ENCODE measurements around the gene SRRD. TPM values are rescaled to one million over a fixed set of nuclear protein-coding genes. Genes with fewer than 3 reads are reported as not detected.
A peak's percentile ranks its signal among the peaks of the same experiment; 100 is the strongest.

SRRD gene
- total RNA-seq, 4 donors from 2014 or later = 12.7 to 20.5 (median 15.2) TPM

- H3K36me3 ChIP-seq = peaks cover 5 to 66% (median 38%) of the 10 kb centered on the region in 4 donors
These were observed 50.6 kb downstream of the SRRD start for GRCh38 chr22:26534171-26534855.

DNA sequence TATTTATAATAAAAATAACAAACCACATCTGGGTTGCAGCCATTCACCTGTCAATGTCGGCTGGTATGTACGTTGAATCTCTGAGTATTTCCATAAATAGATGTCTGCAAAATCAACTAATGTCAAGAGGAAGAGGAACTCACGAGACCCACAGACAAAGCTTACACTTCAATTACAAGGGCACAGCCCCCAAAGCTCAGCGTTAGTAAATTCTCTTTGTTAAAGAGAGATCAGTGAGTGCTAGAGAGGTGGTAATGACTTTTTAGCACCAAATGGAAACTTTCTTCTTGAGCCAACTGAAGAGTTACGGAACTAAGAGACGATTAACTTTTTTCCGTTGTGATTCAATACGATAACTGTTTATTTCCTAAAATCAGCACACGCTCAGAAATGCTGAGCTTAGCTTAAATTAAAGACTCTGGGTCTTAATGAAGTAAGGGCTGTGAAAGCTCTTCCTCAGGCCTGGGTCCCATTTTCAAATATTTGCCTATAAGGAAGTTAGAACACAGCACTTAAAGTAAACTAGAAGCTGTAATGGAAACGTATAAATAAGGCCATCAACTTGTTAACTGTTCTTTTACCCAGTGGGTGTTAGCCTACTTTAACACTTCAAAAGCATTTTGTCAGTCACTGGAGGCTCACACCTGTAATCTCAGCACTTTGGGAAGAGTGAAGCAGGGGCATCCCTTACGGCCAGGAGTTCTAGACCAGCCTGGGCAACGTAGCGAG lies 51.4 kb downstream of the SRRD start:
- WGBS = 56% methylated on average over 13 of the region's 13 CpGs
- H3K4me3 ChIP-seq = no peak overlapping the region
- no peaks in the 10 kb centered on the region for H3K4me1 ChIP-seq
- H3K9me3 ChIP-seq = no peaks in the 10 kb centered on the region
- peaks cover 5 to 63% (median 37%) of the 10 kb centered on the region in 4 donors for H3K36me3 ChIP-seq
- peak overlapping the region in 1 of 4 donors; percentile 5 for H3K27ac ChIP-seq (replicated peaks in 1 of 4)
- no peak for DNase-seq (ENCODE audit: extremely low spot score)
- intact Hi-C loops (cut with DNase I) = no loop called here
- no peaks in the 10 kb centered on the region for H3K27me3 ChIP-seq
- no peak for TF ChIP-seq CTCF (IDR thresholded peaks at IDR 0.05)
- no peak for TF ChIP-seq POLR2AphosphoS5 (IDR thresholded peaks at IDR 0.05)
- no peak for TF ChIP-seq POLR2A (IDR thresholded peaks at IDR 0.05; ENCODE audit: low read depth)
- TF ChIP-seq EP300 (IDR thresholded peaks at IDR 0.05) = no peak

More at GRCh38 chr22:26534171-26534855, 50.6 kb downstream of the SRRD start:
- no peak for DNase-seq (ENCODE audit: extremely low spot score)
- no peaks in the 10 kb centered on the region for H3K27me3 ChIP-seq
- no peak for TF ChIP-seq POLR2AphosphoS5 (IDR thresholded peaks at IDR 0.05)
- no peak for TF ChIP-seq EP300 (IDR thresholded peaks at IDR 0.05)
- no peak for TF ChIP-seq CTCF (IDR thresholded peaks at IDR 0.05)
- TF ChIP-seq POLR2A (IDR thresholded peaks at IDR 0.05; ENCODE audit: low read depth) = no peak
- WGBS = 78% methylated on average over 7 of the region's 7 CpGs
- no peaks in the 10 kb centered on the region for H3K9me3 ChIP-seq
- no peak overlapping the region for H3K4me3 ChIP-seq
- intact Hi-C loops (cut with DNase I) = no loop called here
- H3K4me1 ChIP-seq = no peaks in the 10 kb centered on the region
- H3K27ac ChIP-seq (replicated peaks in 1 of 4) = no peak overlapping the region

DNA sequence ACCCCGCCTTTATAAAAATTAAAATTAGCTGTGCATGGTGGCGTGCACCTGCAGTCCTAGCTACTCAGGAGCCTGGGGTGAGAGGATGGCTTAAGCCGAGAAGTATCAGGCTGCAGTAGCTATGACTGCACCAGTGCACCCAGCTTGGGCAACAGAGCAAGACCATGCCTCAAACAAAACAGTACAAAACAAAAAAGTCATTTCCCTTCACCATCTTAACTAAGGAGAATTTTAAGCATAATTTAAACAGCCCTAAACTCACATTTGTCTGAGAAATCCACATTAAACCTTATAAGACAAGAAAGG lies 51.9 kb downstream of the SRRD start:
- H3K27me3 ChIP-seq = no peaks in the 10 kb centered on the region
- no peak for DNase-seq (ENCODE audit: extremely low spot score)
- H3K36me3 ChIP-seq = peaks cover 10 to 63% (median 37%) of the 10 kb centered on the region in 4 donors
- H3K9me3 ChIP-seq = no peaks in the 10 kb centered on the region
- no peak overlapping the region for H3K27ac ChIP-seq (replicated peaks in 1 of 4)
- 96% methylated on average over 3 of the region's 3 CpGs for WGBS
- no peak for TF ChIP-seq POLR2AphosphoS5 (IDR thresholded peaks at IDR 0.05)
- TF ChIP-seq POLR2A (IDR thresholded peaks at IDR 0.05; ENCODE audit: low read depth) = no peak
- TF ChIP-seq CTCF (IDR thresholded peaks at IDR 0.05) = no peak
- no peak for TF ChIP-seq EP300 (IDR thresholded peaks at IDR 0.05)
- H3K4me1 ChIP-seq = no peaks in the 10 kb centered on the region
- intact Hi-C loops (cut with DNase I) = no loop called here
- H3K4me3 ChIP-seq = no peak overlapping the region

DNA sequence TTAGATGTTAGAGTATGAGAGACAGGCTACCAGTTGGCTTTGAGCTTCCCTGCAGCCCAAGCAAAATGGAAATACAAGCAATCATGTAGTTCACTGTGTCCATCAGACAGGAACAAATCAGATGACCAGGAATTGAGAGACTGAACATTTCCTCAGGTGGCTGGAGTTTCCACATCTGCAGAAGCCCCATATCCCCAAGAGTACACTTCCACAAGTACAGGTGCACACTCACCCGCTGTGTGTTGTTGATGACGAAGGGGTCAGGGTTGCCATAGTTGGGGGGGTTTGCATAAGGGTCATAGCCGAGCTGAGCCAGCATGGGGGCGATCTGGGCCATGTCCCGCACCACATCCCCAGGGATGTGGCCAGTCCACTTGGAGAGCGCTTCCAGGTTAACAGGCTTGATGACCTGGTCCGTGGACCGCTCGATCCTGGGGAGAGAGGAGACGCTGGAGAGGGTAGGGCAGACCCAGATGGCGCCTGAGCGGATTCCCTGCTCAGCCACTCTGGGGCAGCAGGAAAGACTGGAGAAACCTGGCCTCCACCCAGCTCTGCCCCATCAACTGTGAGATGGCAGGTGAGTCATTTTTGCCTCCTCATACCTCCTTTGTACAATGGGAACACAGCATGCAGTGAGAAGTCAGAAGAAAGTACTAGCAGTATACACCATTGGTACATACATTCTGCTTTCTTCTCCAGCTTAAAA lies 52.5 kb downstream of the SRRD start:
- Histone ChIP-seq H3K27me3 (no peaks in the 10 kb centered on the region), H3K27ac (replicated peaks in 1 of 4) (no peak overlapping the region), H3K4me1 (no peaks in the 10 kb centered on the region), H3K4me3 (no peak overlapping the region), H3K9me3 (no peaks in the 10 kb centered on the region), H3K36me3 (peaks cover 12 to 63% (median 39%) of the 10 kb centered on the region in 4 donors)
- intact Hi-C loops (cut with DNase I) = no loop called here
- DNase-seq (ENCODE audit: extremely low spot score) = no peak
- TF ChIP-seq CTCF (IDR thresholded peaks at IDR 0.05) (no peak), POLR2A (IDR thresholded peaks at IDR 0.05; ENCODE audit: low read depth) (no peak), EP300 (IDR thresholded peaks at IDR 0.05) (no peak), POLR2AphosphoS5 (IDR thresholded peaks at IDR 0.05) (no peak)
- 94% methylated on average over 11 of the region's 12 CpGs for WGBS
